Cardiac muscle cell (in vitro differentiated cells and primary cell): ENCODE results near the gene ST7. TPM values are rescaled to one million over a fixed set of nuclear protein-coding genes. Genes with fewer than 3 reads are reported as not detected.
"Not testable (repeated sequence)": the region's sequence is repeated elsewhere in the genome, so short reads cannot be mapped to it uniquely, and the experiment has no call there.

Source experiments
- DNase-seq, 2 donors: peaks; one replicate each; pipeline versions ENCODE4 v3.0.0 to v3.0.0-alpha.2; 2010 to 2017; ENCODE audit warnings: low read depth in 1 of 2, low spot score in 1 of 2
- H3K27ac ChIP-seq: fragments of 200-600 bp; sonication (generic); 2 replicates; pipeline ENCODE4 v1.5.1; 2016
- H3K27me3 ChIP-seq: fragments of 200-600 bp; sonication (generic); 2 replicates; pipeline ENCODE4 v1.6.0; 2016; ENCODE audit warnings: control low read depth
- H3K36me3 ChIP-seq: fragments of 200-600 bp; sonication (generic); 2 replicates; pipeline ENCODE4 v1.5.1; 2016; ENCODE audit warnings: control low read depth
- H3K4me1 ChIP-seq: fragments of 200-600 bp; sonication (generic); 2 replicates; pipeline ENCODE4 v1.8.1; 2017; ENCODE audit warnings: low read depth, mild to moderate bottlenecking, mixed run types
- H3K4me3 ChIP-seq: fragments of 200-600 bp; sonication (generic); 2 replicates; pipeline ENCODE4 v1.5.1; 2016; ENCODE audit warnings: mild to moderate bottlenecking
- H3K9me3 ChIP-seq: fragments of 200-600 bp; sonication (generic); 2 replicates; pipeline ENCODE4 v1.5.1; 2017; ENCODE audit warnings: low read depth, mild to moderate bottlenecking, control low read depth
- CTCF ChIP-seq: IDR thresholded peaks from 2 replicates; pipeline ENCODE4 v1.5.1; 2012; ENCODE audit warnings: low read depth, mild to moderate bottlenecking, low read length
- polyA plus RNA-seq: library from polyadenylated mRNA; unstranded; fragments of >200 nt; fragmentation: Nextera tagmentation; extraction: Ambion mirVana; gene quantifications from 2 replicates; pipeline ENCODE4 v1.2.1, GENCODE V29; 2016
- total RNA-seq: library from RNA; depleted of rRNA; stranded (reverse); fragments of >200 nt; gene quantifications from 2 replicates; pipeline ENCODE4 v1.2.3, GENCODE V29; 2016

Gene ST7
- total and polyA plus RNA-seq, 2 experiments from 2014 or later = 83.5 to 96.7 TPM

- no peak overlapping the region for H3K27ac ChIP-seq
- peak; percentile 90 for TF ChIP-seq CTCF
- peaks cover 17% of the 10 kb centered on the region for H3K4me1 ChIP-seq
- H3K4me3 ChIP-seq = no peak overlapping the region
- no peaks in the 10 kb centered on the region for H3K36me3 ChIP-seq
- no peaks in the 10 kb centered on the region for H3K27me3 ChIP-seq
- peak; percentile 81 to 86 for DNase-seq
- H3K9me3 ChIP-seq = no peaks in the 10 kb centered on the region
These were observed 23.1 kb upstream of the ST7 start for GRCh38 chr7:116929914-116930913.

- Histone ChIP-seq H3K4me1 (peaks cover 12% of the 10 kb centered on the region), H3K9me3 (no peaks in the 10 kb centered on the region), H3K27me3 (no peaks in the 10 kb centered on the region), H3K4me3 (no peak overlapping the region), H3K27ac (no peak overlapping the region), H3K36me3 (no peaks in the 10 kb centered on the region)
- TF ChIP-seq CTCF = no peak
- no peak for DNase-seq
These were observed 20.7 kb upstream of the ST7 start for GRCh38 chr7:116932566-116932965.

- no peaks in the 10 kb centered on the region for H3K27me3 ChIP-seq
- H3K4me1 ChIP-seq = peaks cover 7% of the 10 kb centered on the region
- H3K4me3 ChIP-seq = no peak overlapping the region
- no peak for DNase-seq
- no peaks in the 10 kb centered on the region for H3K9me3 ChIP-seq
- H3K27ac ChIP-seq = no peak overlapping the region
- TF ChIP-seq CTCF = no peak
- H3K36me3 ChIP-seq = no peaks in the 10 kb centered on the region
These were observed 19.8 kb upstream of the ST7 start for GRCh38 chr7:116933465-116933864.

GRCh38 chr7:116934580-116934979, 18.7 kb upstream of the ST7 start:
- Histone ChIP-seq H3K36me3 (no peaks in the 10 kb centered on the region), H3K4me1 (peaks cover 7% of the 10 kb centered on the region), H3K27me3 (no peaks in the 10 kb centered on the region), H3K27ac (no peak overlapping the region), H3K9me3 (no peaks in the 10 kb centered on the region), H3K4me3 (no peak overlapping the region)
- no peak for TF ChIP-seq CTCF
- DNase-seq = no peak

- not testable (repeated sequence) for H3K27me3 ChIP-seq, H3K27ac ChIP-seq, H3K4me3 ChIP-seq, H3K9me3 ChIP-seq, DNase-seq, H3K4me1 ChIP-seq, H3K36me3 ChIP-seq
These were observed 16.5 kb upstream of the ST7 start for GRCh38 chr7:116936844-116937243.

GRCh38 chr7:116938678-116939077, 14.6 kb upstream of the ST7 start:
- no peak for TF ChIP-seq CTCF
- no peaks in the 10 kb centered on the region for H3K9me3 ChIP-seq
- no peaks in the 10 kb centered on the region for H3K4me1 ChIP-seq
- H3K4me3 ChIP-seq = no peak overlapping the region
- no peaks in the 10 kb centered on the region for H3K27me3 ChIP-seq
- H3K27ac ChIP-seq = no peak overlapping the region
- DNase-seq = no peak
- no peaks in the 10 kb centered on the region for H3K36me3 ChIP-seq
